Amniotic epithelial cell (primary cell): ENCODE results near the gene INPP5E.
A peak's percentile ranks its signal among the peaks of the same experiment; 100 is the strongest.
"Not testable (repeated sequence)": the region's sequence is repeated elsewhere in the genome, so short reads cannot be mapped to it uniquely, and the experiment has no call there.

ENCODE experiments used
- DNase-seq: peaks from one replicate; pipeline ENCODE4 v3.0.0-alpha.2; 2010; ENCODE audit warnings: low read depth

Gene INPP5E

DNA sequence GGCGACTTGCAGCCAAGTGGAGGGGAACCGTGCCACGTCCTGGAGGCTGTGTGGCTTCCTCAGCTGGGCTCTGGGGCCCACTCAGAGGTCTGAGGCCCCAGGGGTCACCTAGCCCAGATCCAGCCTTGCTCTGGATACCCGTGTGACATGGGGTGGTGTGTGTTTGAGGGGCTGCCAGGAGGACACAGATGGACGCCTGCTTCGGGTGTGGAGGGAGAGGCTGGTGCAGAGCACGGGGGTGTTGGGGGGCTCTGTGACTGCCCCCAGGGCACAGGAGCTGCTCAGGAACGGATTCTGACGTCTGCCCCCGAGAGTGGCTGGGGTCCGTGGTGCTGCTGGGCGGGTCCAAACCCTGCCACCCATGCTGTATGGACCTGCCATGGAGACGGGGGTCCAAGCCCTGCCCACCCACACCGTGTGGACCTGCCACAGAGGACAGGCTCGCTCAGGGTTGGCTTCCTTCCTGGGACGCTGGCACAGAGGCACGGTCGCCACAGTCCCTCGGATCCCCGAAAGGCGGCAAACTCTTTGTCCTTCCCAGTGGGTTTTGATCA, 10.5 kb downstream of the INPP5E start:
- DNase-seq = no peak

DNA sequence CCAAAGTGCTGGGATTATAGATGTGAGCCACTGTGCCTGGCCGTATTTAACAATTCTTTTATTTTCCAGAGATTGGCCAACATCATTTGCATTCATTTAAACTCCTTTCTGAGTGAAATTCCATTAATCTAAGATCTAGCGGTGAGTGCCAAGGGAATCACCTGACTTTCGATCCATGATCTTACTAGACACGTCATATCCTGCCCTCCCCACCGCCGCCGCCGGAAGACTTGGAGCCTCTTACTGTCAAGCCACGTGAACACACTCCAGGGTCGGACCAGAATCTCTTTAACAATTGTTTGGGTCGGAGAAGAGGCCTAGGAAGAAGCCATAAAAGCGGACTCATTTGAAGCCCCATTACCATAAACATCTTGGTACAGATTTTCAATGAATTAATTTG, 12.9 kb downstream of the INPP5E start:
- DNase-seq = no peak

DNA sequence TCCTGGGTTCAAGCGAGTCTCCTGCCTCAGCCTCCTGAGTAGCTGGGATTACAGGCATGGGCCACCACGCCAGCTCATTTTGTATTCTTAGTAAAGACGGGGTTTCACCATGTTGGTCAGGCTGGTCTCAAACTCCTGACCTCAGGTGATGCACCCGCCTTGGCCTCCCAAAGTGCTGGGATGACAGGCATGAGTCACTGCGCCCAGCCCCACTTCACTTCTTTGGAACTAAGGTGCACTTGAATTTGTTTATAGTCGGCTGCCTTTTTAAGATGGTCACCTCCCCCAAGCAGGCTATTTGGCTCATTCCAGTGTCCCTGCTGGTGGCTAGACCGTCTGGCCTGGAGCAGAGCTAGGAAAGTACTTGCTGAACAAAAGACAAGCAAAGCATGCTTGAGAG, 14.3 kb downstream of the INPP5E start:
- not testable (repeated sequence) for DNase-seq

DNA sequence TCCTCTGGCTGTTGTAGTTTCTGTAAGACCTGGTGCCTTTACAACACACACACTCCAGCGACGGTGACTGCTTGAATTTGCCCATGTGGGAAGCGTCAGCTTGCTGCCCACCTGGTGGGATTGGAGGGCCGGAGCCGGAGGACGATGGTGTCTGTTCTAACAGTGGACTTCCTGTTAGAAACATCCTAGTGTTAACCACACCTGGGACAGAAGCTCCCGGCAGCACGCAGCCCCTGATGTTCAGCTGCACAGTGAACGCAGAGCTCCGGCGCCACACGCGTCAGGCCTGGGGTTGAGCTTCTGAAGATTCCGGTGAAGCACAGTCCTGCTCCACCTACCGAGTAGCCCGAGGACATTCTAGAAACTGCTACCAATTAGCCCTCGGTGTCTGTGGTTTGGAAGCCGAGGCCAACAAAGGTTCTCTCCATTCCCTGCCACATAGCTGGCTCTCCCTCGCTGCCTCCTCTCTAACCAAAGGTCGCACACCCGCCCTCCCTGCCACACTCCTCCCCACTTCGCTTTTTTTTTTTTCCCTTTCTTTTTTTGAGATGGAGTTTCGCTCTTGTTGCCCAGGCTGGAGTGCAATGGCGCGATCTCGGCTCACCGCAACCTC, 14.8 kb downstream of the INPP5E start:
- DNase-seq = no peak

DNA sequence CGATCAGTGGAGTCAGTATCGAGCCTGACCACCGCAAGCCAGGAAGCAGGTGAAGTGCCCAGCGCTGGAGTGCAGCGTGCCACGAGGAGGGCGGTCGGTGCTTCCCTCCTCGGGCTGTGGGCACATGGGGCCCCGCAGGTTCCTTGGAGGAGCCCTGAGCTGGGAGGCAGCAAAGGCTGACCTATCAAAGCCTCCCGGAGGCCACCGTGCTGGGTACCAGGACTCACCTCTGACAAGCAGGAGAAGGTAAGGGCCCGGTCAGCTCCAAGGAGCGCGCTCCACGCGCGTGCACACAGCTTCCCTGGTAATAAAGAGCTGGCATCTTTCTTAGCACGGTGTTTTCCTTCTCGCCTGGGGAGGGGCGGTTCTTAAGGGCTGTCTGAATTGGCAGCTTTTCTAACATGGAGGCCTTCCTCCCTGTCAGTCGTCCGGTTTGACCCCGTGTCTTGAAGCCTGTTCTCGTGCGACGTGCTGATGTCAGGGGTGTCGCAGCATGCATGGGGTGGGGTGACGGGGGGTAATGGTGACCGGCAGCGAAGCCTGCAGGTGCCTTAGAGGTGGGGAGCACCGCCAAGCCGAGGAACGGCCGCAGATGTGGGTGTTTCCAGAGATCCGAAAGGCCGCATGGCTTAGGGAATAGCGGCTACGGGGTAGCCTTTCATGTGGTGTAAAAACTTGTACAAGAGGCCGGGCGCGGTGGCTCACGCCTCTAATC, 16.1 kb downstream of the INPP5E start:
- no peak for DNase-seq

DNA sequence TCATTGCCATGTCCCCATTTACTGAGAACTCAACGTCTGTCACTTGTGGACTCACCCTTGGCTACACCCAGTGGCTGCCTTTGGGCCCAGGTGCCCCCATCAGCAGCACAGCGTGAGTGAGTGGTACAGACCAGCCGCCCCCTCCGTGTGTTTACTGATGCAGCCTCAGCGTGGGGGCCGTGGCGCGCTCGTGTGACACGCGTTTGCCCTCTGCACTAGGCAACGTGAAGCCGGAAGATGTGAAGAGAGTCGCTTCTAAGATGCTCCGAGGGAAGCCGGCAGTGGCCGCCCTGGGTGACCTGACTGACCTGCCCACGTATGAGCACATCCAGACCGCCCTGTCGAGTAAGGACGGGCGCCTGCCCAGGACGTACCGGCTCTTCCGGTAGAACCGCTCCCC, 16.8 kb downstream of the INPP5E start:
- DNase-seq = no peak

DNA sequence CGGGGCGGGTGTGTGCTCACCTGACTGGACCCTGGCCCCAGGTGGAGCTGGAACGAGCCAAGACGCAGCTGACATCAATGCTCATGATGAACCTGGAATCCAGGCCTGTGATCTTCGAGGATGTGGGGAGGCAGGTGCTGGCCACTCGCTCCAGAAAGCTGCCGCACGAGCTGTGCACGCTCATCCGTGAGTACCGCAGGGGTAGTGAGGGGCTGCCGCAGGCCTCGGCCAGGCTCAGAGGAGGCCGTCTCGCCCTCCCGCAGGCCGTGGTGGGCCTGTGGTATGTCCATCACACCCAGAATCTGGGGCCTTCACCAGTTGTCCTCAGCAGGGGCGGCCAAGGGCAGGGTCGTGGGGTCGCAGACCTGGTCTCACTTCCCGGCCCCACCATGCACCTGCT, 17.9 kb downstream of the INPP5E start:
- DNase-seq = no peak

DNA sequence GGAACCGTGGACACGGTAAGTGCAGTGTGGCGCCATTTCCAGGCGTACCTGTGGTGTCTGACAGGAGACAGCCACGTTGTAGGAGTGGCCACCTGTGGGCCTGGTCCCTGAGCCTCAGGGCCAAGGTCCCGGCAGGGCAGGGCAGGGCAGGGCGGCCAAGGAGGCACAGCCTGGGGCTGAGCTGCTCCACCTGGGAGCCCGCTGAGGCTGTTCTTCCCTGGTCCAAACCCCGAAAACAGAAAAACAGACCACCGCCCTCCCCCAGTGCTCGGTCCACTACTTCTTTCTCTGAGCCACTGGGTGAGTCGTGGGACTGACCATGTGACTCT, 20.6 kb downstream of the INPP5E start:
- DNase-seq = no peak

DNA sequence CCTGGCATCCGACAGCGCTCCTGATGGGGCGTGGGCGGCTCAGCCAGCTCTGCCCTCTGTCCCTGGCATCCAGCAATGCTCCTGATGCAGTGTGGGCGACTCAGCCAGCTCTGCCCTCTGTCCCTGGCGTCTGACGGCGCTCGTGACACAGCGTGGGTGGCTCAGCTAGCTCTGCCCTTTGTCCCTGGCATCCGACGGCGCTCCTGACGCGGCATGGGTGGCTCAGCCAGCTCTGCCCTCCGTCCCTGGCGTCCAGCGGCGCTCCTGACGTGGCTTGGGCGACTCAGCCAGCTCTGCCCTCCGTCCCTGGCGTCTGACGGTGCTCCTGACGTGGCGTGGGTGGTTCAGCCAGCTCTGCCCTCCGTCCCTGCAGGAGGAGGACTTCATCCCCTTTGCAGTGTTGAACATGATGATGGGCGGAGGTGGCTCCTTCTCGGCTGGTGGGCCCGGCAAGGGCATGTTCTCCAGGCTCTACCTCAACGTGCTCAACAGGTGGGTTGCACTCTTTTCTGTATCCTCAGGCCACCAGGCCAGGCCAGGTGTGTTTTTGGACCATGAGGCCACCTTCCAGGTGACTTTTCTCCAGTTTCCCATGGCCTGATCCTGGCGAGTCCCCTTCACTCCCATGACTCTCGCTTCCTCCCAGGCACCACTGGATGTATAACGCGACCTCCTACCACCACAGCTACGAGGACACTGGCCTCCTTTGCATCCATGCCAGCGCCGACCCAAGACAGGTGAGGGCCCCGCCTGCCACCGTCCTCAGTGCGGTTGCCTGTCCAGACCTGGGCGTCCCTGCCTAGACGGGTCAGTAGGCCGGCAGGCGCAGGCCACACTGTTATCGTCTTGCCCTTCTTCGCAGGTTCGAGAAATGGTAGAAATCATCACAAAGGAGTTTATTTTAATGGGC, 21.2 kb downstream of the INPP5E start:
- no peak for DNase-seq

DNA sequence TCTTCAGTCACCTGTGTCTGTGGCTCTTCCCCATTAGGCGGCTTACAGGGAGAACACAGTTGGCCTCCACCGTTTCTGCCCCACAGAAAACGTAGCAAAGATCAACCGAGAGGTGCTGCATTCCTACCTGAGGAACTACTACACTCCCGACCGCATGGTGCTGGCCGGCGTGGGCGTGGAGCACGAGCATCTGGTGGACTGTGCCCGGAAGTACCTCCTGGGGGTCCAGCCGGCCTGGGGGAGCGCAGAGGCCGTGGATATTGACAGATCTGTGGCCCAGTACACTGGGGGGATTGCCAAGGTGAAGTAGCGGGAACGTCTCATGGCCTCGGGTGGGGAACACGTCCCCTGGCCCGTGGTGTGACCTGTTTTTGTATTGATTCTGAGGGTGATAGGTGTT, 22.7 kb downstream of the INPP5E start:
- no peak for DNase-seq

DNA sequence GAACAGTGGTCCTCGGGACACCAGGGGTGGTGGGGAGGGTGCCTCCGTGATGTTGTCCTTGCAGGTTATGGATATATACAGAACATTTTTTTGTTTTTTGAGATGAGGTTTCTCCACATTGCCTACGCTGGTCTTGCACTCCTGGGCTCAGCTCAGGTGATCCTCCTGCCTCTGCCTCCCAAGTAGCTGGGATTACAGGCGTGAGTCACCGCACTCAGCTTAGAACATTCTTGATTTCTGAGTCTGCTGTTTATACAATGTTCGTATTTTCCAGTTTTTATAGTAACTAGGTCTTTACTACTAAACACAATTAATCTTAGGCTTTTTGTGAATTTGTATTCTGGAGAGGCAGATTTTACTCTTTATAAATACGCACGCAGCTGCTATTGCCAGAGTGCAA, 23.2 kb downstream of the INPP5E start:
- peak; percentile 48 for DNase-seq

DNA sequence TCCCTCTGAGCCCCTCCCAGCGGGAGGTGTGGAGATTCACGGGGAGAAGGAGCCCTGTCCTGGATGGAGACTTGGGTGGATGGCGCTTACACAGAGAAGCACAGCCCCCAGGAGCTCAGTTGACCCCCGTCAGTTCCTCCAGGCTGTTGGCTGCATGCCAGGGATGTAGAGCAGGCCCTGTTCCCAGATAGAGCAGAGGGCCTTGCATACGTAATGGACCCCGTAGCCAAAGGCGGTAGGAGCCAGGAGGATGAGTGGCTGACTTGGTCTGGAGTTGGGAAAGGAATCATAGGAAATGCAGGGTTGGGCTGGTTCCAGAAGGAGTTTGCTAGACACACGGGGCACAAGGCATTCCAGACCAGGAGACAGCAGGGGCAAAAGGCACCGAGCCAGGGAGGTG, 26.7 kb downstream of the INPP5E start:
- DNase-seq = no peak

DNA sequence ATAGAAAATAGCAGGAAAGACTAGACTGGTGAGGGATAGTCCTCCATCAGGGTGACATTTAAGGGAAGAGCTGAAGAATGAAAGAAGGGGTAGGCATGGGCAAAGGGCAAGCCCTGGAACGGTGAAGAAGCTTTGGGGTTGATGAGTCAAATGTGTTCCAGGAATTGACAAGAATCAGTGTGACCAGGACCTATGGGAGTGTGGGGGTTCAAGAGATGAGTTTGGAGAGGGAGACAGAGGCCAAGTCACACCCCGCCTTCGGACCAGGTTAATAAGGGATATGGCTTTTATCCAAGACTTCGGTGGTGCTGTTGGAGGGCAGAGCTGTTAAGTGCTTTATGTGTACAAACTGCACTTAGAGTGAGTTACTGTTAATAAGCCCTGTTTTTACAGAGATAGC, 28.3 kb downstream of the INPP5E start:
- DNase-seq = no peak

DNA sequence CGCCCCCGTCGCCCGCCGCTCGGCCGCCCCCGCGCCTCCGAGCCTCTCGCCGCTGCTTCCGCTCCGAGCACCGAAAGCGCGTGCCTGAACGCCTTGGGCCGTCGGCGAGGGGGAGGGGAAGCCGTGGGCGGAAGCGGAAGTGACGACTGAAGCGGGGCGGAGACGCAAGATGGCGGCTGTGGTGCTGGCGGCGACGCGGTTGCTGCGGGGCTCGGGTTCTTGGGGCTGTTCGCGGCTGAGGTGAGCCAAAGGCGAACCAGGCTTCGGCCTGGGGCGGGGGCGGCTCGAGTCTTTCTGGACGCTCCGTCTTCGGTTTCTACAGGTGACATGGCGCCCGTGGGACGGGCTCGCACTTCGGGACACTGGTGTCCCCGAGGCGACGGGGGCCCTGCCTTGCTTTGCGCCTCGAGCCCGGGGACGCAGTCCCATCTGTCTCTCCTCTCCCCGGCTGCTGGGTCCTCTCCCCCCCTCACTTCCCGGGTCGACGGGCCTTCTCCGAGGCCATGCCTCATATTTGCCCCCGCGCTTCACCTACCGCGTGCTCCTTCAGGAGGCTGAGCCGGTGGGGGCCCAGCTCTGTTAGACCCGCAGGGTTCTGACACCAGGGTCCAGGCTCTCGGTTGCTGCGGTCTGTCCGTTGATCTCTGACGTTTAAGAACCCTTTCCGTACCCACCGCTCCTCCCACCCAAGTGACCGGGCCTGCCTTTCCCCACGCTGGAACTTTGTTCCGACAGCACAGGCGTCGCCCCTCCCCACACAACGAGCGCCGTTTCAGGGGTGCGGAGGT, 29.0 kb downstream of the INPP5E start, which contains the start of the genes ENTR1 and PMPCA:
Gene ENTR1, minus strand, starts transcription at position 115 of the 788 bp plus-strand sequence. CDS start 217 bp downstream, outside the sequence.
Gene PMPCA, plus strand, starts transcription at position 159 of the 788 bp plus-strand sequence. Its CDS starts 11 bp downstream, at position 170.
- peak; percentile 80 for DNase-seq

DNA sequence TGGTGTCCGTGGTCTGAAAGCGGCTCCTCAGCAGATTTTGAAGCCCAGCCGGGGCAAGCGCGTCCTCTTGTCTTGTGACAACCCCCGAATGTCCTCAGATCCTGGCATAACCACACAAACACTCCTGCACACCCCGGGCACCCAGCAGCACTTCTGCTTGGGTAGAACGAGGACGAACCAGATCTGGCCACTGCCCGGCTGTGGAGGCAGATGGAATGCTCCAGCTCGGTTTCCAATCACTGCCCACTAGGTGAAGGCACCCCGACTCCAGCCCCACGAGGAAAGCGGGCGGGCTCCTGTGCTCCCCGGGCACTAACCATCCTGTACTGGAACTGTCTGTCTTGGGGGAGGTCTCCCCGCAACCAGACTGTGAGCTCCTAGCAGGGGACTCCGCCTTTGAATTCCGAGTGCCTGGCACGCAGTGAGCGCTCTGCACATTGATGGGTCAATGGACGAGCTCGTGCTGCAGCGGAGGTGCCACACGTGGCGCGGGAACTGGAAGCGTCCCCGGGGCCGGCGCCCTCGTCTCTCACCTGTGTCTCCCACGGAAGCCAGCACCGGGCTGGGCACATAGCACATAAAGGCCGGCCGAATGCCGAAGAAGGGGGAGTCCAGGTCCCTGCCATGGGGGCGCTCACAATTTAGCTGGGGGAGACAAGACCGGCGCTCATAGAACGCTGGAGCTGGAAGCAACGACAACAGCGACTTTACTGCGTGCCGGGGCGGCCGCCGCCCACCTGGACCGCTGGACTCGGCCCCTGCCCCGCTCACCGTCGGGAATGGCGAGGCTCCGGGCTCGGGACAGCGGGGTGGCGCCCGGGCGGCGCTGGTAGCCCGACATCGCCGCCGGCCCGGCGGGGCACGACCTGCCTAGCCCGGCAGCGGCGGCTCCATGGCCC, 29.8 kb downstream of the INPP5E start:
- peak; percentile 45 for DNase-seq

DNA sequence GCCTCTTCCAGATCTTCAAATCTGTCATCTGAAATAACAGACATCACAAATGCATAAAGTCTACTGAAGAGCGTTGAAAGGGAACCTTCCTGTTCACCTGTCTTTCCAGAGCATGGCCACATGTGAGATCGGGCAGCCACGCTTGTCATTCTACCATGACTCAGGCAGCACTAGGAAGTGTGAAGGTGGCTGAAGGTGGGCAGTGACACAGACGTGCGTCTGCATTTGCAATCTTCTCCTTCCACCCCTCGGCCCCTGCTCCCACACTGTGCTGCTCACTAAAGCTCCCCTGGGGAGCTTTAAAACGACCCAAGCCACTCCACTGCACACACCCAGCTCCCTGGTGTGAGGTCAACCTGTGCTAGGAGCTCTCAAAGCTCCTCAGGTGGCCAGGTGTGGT, 31.7 kb downstream of the INPP5E start:
- DNase-seq = no peak

DNA sequence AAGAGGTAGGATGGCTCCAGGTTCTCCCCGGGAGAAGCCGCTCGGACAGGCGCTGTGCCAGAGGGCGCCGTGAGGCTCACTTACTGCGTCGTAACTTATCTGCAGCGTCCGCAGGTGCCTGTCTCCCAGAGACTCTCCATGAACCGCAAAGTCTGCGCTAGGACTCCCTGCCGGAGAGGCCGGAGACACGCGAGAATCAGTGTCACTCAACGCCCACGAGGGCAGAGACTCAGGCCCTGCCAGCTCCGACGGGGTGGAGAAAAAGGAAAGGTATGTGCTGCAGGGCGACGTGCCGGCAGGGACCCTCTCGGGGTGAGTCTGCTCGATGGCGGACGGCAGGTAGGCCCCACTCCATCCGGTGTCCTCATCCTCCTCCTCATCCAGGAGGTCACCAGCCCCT, 32.6 kb downstream of the INPP5E start:
- DNase-seq = not testable (repeated sequence)

DNA sequence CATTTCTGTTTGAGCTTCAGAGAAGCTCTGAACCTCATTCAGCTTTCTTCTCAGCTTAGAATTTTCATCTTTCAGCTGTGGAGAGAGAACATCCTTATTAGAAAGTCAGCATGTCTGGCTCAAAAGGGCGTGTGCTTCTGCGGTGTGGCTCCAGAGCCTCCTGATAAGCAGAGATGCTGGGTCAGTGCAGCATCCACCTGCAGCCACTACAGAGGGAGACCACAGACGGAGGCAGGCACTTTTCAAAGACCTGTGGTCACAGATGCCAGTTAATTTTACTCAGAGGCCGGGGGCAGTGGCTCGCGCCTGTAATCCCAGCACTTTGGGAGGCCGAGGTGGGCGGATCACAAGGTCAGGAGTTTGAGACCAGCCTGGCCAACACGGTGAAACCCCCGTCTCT, 33.7 kb downstream of the INPP5E start:
- not testable (repeated sequence) for DNase-seq

DNA sequence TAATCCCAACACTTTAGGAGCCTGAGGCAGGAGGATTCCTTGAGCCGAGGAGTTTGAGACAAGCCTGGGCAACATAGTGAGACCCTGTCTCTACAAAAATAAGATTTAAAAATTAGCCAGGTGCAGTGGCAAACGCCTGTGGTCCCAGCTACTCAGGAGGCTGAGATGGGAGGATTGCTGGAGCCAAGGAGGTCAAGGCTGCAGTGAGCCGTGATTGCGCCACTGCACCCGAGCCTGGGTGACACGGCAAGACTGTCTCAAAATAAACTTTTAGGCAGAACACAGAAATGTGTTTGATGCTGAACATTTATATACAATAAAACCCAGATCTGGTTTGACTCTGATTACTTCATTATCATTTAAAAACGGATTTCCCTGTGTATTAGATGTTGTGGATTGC, 34.2 kb downstream of the INPP5E start:
- DNase-seq = no peak

DNA sequence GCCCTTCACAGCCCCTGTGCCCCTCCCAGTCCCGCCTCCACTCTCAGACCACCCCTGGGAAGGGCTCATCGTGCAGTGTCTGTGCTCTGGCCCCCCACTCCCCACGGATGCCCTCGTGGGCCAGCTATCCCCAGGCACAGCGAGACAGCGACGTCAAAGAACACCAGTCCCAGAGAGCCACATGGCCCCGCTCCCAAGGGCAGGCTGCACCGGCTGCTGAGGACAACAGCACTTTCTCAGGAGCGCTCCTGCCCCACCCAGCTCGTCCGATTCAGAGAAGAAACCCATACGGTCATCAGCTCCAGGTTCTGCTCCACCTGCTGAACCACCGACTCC, 34.9 kb downstream of the INPP5E start:
- no peak for DNase-seq
